HFF-Myc (cell line): ENCODE measurements around the gene TFDP1.

ENCODE experiments used
- DNase-seq: peaks from one replicate; pipeline ENCODE4 v3.0.0-alpha.2; 2011; ENCODE audit warnings: low read depth; ENCODE audit errors: extremely low read depth
- H3K4me3 ChIP-seq: replicated peaks from 2 replicates; pipeline ENCODE4 v1.5.1; 2011; ENCODE audit warnings: low read depth, mild to moderate bottlenecking, control low read depth, low read length
- TF ChIP-seq, protein P1 (sequence below): IDR thresholded peaks from 2 replicates; pipeline ENCODE4 v1.5.1; 2012; ENCODE audit warnings: mild to moderate bottlenecking, low read depth, low read length, control low read depth; ENCODE audit errors: missing control alignments

The TFDP1 gene

GRCh38 chr13:113567681-113568080 lies 16.9 kb upstream of the TFDP1 start:
- no peak overlapping the region for H3K4me3 ChIP-seq
- TF ChIP-seq, protein P1, sequence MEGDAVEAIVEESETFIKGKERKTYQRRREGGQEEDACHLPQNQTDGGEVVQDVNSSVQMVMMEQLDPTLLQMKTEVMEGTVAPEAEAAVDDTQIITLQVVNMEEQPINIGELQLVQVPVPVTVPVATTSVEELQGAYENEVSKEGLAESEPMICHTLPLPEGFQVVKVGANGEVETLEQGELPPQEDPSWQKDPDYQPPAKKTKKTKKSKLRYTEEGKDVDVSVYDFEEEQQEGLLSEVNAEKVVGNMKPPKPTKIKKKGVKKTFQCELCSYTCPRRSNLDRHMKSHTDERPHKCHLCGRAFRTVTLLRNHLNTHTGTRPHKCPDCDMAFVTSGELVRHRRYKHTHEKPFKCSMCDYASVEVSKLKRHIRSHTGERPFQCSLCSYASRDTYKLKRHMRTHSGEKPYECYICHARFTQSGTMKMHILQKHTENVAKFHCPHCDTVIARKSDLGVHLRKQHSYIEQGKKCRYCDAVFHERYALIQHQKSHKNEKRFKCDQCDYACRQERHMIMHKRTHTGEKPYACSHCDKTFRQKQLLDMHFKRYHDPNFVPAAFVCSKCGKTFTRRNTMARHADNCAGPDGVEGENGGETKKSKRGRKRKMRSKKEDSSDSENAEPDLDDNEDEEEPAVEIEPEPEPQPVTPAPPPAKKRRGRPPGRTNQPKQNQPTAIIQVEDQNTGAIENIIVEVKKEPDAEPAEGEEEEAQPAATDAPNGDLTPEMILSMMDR = no peak
- no peak for DNase-seq

- DNase-seq = no peak
- no peak overlapping the region for H3K4me3 ChIP-seq
- TF ChIP-seq, protein P1 = no peak
Observed at GRCh38 chr13:113573065-113573464, 11.5 kb upstream of the TFDP1 start.

GRCh38 chr13:113576597-113576996 lies 8.0 kb upstream of the TFDP1 start:
- TF ChIP-seq, protein P1 = no peak
- no peak for DNase-seq
- H3K4me3 ChIP-seq = no peak overlapping the region

GRCh38 chr13:113577881-113578435 lies 6.6 kb upstream of the TFDP1 start:
- H3K4me3 ChIP-seq = no peak overlapping the region
- TF ChIP-seq, protein P1 = no peak
- no peak for DNase-seq

DNA sequence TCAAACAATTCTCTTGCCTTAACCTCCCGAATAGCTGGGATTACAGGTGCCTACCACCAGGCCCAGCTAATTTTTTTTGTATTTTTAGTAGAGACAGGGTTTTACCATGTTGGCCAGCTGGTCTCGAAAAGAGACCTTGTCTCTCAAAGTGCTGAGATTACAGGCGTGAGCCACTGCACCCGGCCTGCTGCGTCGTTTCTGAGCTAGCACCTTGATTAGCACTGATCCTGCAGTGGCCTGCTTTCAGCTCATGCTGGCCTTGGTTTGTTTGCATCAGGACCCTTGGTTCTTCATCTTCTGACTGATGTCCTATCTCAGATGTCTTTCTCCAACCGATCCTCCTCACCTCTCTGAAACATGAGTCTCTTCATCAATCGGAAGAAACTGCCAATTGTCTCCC lies 4.9 kb upstream of the TFDP1 start:
- no peak for DNase-seq
- TF ChIP-seq, protein P1 = no peak
- H3K4me3 ChIP-seq = no peak overlapping the region

- TF ChIP-seq, protein P1 = no peak
- no peak for DNase-seq
- H3K4me3 ChIP-seq = no peak overlapping the region
Observed at GRCh38 chr13:113581871-113582270, 2.7 kb upstream of the TFDP1 start.
